Effector CD4-positive, alpha-beta T cell (primary cell): Measurements from ENCODE around the gene RNF32.
"Not testable (repeated sequence)": the region's sequence is repeated elsewhere in the genome, so short reads cannot be mapped to it uniquely, and the experiment has no call there.

Experiments
- DNase-seq: peaks from one replicate; pipeline ENCODE4 v3.0.0-alpha.2; 2020

Gene RNF32

GRCh38 chr7:156642306-156643045 lies 1.9 kb downstream of the RNF32 start:
- DNase-seq, result no peak

- not testable (repeated sequence) for DNase-seq
Observed at GRCh38 chr7:156647330-156647729, 6.8 kb downstream of the RNF32 start.

- DNase-seq, result no peak
Observed at GRCh38 chr7:156650042-156650441, 9.5 kb downstream of the RNF32 start.

- no peak for DNase-seq
Observed at GRCh38 chr7:156651474-156651873, 10.9 kb downstream of the RNF32 start.

- DNase-seq, result no peak
Observed at GRCh38 chr7:156652886-156653568, 12.5 kb downstream of the RNF32 start.

- DNase-seq, result no peak
Observed at GRCh38 chr7:156654511-156655234, 14.1 kb downstream of the RNF32 start.

GRCh38 chr7:156655251-156655650 lies 14.7 kb downstream of the RNF32 start:
- DNase-seq, result no peak

- no peak for DNase-seq
Observed at GRCh38 chr7:156655983-156656382, 15.4 kb downstream of the RNF32 start.

- no peak for DNase-seq
Observed at GRCh38 chr7:156656598-156656997, 16.0 kb downstream of the RNF32 start.

- DNase-seq, result no peak
Observed at GRCh38 chr7:156657681-156658080, 17.1 kb downstream of the RNF32 start.

- no peak for DNase-seq
Observed at GRCh38 chr7:156659203-156659602, 18.6 kb downstream of the RNF32 start.

GRCh38 chr7:156659961-156660360 lies 19.4 kb downstream of the RNF32 start:
- no peak for DNase-seq

GRCh38 chr7:156661637-156662036 lies 21.1 kb downstream of the RNF32 start:
- no peak for DNase-seq

GRCh38 chr7:156662277-156662676 lies 21.7 kb downstream of the RNF32 start:
- no peak for DNase-seq

- DNase-seq, result no peak
Observed at GRCh38 chr7:156665101-156665500, 24.5 kb downstream of the RNF32 start.

- DNase-seq, result no peak
Observed at GRCh38 chr7:156666368-156667109, 26.0 kb downstream of the RNF32 start.

- no peak for DNase-seq
Observed at GRCh38 chr7:156667110-156667426, 26.5 kb downstream of the RNF32 start.

GRCh38 chr7:156668130-156668741 lies 27.7 kb downstream of the RNF32 start:
- no peak for DNase-seq

GRCh38 chr7:156669035-156669828 lies 28.7 kb downstream of the RNF32 start:
- no peak for DNase-seq

- no peak for DNase-seq
Observed at GRCh38 chr7:156673454-156673853, 32.9 kb downstream of the RNF32 start.

- DNase-seq, result no peak
Observed at GRCh38 chr7:156673902-156674301, 33.3 kb downstream of the RNF32 start.

- no peak for DNase-seq
Observed at GRCh38 chr7:156675721-156676120, 35.1 kb downstream of the RNF32 start.
